CD14-positive monocyte (primary cell): ENCODE measurements around the gene CNBP. TPM values are rescaled to one million over a fixed set of nuclear protein-coding genes. Genes with fewer than 3 reads are reported as not detected.

Source experiments
- DNase-seq, 3 donors: peaks; one replicate each; pipeline ENCODE4 v3.0.0-alpha.2; 2011 to 2022
- H2AFZ ChIP-seq: 2 replicates; pipeline ENCODE4 v1.6.0; 2012; ENCODE audit warnings: mild to moderate bottlenecking, low read depth, low read length, inconsistent platforms; ENCODE audit not compliant: insufficient read depth, poor library complexity, severe bottlenecking
- H3K27ac ChIP-seq, 2 donors: 1 replicate in 1 of 2; 2 replicates in 1 of 2; pipeline ENCODE4 v1.5.1; 2012 to 2013; ENCODE audit warnings: low read length in 2 of 2, control low read depth in 1 of 2, inconsistent platforms in 1 of 2, low read depth in 1 of 2, mild to moderate bottlenecking in 1 of 2
- H3K27me3 ChIP-seq, 2 donors: one replicate each; pipeline versions ENCODE4 v1.6.0 to v1.6.1; 2011 to 2013; ENCODE audit warnings: low read length in 2 of 2; ENCODE audit not compliant: control insufficient read depth in 2 of 2, insufficient read depth in 2 of 2
- H3K36me3 ChIP-seq, 2 donors: replicated peaks in 1 of 2; 1 replicate in 1 of 2; 2 replicates in 1 of 2; pipeline versions ENCODE4 v1.5.1 to v1.6.1; 2012 to 2013; ENCODE audit warnings: low read length in 2 of 2, control low read depth in 1 of 2, inconsistent platforms in 1 of 2, mild to moderate bottlenecking in 1 of 2; ENCODE audit not compliant: insufficient read depth in 2 of 2, control insufficient read depth in 1 of 2
- H3K4me1 ChIP-seq, 2 donors: 1 replicate in 1 of 2; 2 replicates in 1 of 2; pipeline versions ENCODE4 v1.5.1 to v1.6.1; 2012 to 2013; ENCODE audit warnings: low read length in 2 of 2, control low read depth in 1 of 2, inconsistent platforms in 1 of 2, mild to moderate bottlenecking in 1 of 2, moderate library complexity in 1 of 2; ENCODE audit not compliant: insufficient read depth in 2 of 2, control insufficient read depth in 1 of 2
- H3K4me2 ChIP-seq: replicated peaks from 2 replicates; pipeline ENCODE3; 2012; ENCODE audit warnings: low read length, moderate library complexity, mild to moderate bottlenecking; ENCODE audit not compliant: poor library complexity, severe bottlenecking; ENCODE audit errors: extremely low read depth
- H3K4me3 ChIP-seq, 3 experiments: fragments of 200-600 bp in 1 of 3; sonication (generic) in 1 of 3; replicated peaks in 1 of 3; 1 replicate in 2 of 3; 2 replicates in 1 of 3; pipeline ENCODE4 v1.5.1; 2011 to 2013; ENCODE audit warnings: low read length in 3 of 3, mild to moderate bottlenecking in 3 of 3, control low read depth in 2 of 3, low read depth in 2 of 3, inconsistent platforms in 1 of 3, moderate library complexity in 1 of 3
- H3K79me2 ChIP-seq: 2 replicates; pipeline ENCODE4 v1.6.0; 2012; ENCODE audit warnings: mild to moderate bottlenecking, control low read depth, inconsistent platforms, low read length, moderate library complexity; ENCODE audit not compliant: insufficient read depth
- H3K9ac ChIP-seq: 2 replicates; pipeline ENCODE4 v1.6.0; 2017; ENCODE audit warnings: low read length, mild to moderate bottlenecking; ENCODE audit not compliant: insufficient read depth, poor library complexity, severe bottlenecking
- H3K9me3 ChIP-seq, 2 donors: replicated peaks in 1 of 2; 1 replicate in 1 of 2; 2 replicates in 1 of 2; pipeline versions ENCODE4 v1.5.1 to v1.6.1; 2012 to 2013; ENCODE audit warnings: low read length in 2 of 2, control low read depth in 1 of 2; ENCODE audit not compliant: control insufficient read depth in 1 of 2, insufficient read depth in 1 of 2
- H4K20me1 ChIP-seq: 2 replicates; pipeline ENCODE4 v1.6.0; 2012; ENCODE audit warnings: mild to moderate bottlenecking, low read length, control low read depth, moderate library complexity; ENCODE audit not compliant: insufficient read depth
- H3K27ac Mint-ChIP-seq, 7 donors: one replicate each; pipeline ENCODE4 v1.8.0; 2020; ENCODE audit warnings: mild to moderate bottlenecking in 7 of 7, mixed read lengths in 7 of 7, moderate library complexity in 6 of 7, inconsistent platforms in 2 of 7
- H3K27me3 Mint-ChIP-seq, 3 donors: one replicate each; pipeline ENCODE4 v1.8.0; 2021 to 2022; ENCODE audit warnings: low read depth in 3 of 3, mild to moderate bottlenecking in 3 of 3, mixed read lengths in 3 of 3, moderate library complexity in 3 of 3, inconsistent platforms in 1 of 3
- H3K36me3 Mint-ChIP-seq, 2 donors: one replicate each; pipeline ENCODE4 v1.8.0; 2020; ENCODE audit warnings: mixed read lengths in 2 of 2, inconsistent platforms in 1 of 2, mild to moderate bottlenecking in 1 of 2
- H3K4me1 Mint-ChIP-seq: one replicate; pipeline ENCODE4 v1.8.0; 2020; ENCODE audit warnings: mild to moderate bottlenecking, mixed read lengths
- H3K4me3 Mint-ChIP-seq, 2 donors: one replicate each; pipeline ENCODE4 v1.8.0; 2020; ENCODE audit warnings: mild to moderate bottlenecking in 2 of 2, mixed read lengths in 2 of 2, moderate library complexity in 1 of 2
- H3K9me3 Mint-ChIP-seq, 7 donors: one replicate each; pipeline ENCODE4 v1.8.0; 2020 to 2022; ENCODE audit warnings: mixed read lengths in 7 of 7, mild to moderate bottlenecking in 6 of 7, moderate library complexity in 6 of 7, inconsistent platforms in 2 of 7
- CTCF ChIP-seq: fragments of 200-600 bp; IDR thresholded peaks from one replicate; pipeline ENCODE4 v1.8.0; 2022; ENCODE audit warnings: antibody characterized with exemption, mild to moderate bottlenecking
- WGBS: methylation state at CpG from one replicate; pipeline ENCODE4 v1.1.5; 2013; ENCODE audit warnings: missing lambda C conversion rate; ENCODE audit not compliant: insufficient coverage; 5-methylcytosine and 5-hydroxymethylcytosine counted together
- intact Hi-C, 2 donors: fragments of 100-400 bp; cut with micrococcal nuclease; formaldehyde crosslinking; loops; one replicate each; pipeline versions ENCODE4 v1.15.0 to v1.15.1; 2023
- polyA plus RNA-seq, 3 donors: library from polyadenylated mRNA; depleted of rRNA in 1 of 3; unstranded in 2 of 3; stranded (reverse) in 1 of 3; fragments of 300-500 nt in 2 of 3; fragments of >200 nt in 1 of 3; fragmentation: Illumina TruSeq in 2 of 3; gene quantifications; 1 replicate in 2 of 3; 2 replicates in 1 of 3; pipeline ENCODE4 v1.2.3, GENCODE V29; 2012 to 2021

CNBP gene
- polyA plus RNA-seq, 3 donors: 354 to 946 (median 845) TPM

GRCh38 chr3:129226374-129226773 lies 42.7 kb upstream of the CNBP start:
- Mint-ChIP-seq H3K27me3 (peaks cover 0 to 2% (median 0%) of the 10 kb centered on the region in 3 donors), H3K9me3 (peaks cover 0 to 2% (median 0%) of the 10 kb centered on the region in 7 donors), H3K4me3 (peak overlapping the region in 1 of 2 donors; percentile 21), H3K27ac (peak overlapping the region; percentile 98 to 100 (median 99)), H3K36me3 (peaks cover 0 to 2% of the 10 kb centered on the region in 2 donors), H3K4me1 (peaks cover 67% of the 10 kb centered on the region)
- Histone ChIP-seq H3K4me3 (no peak overlapping the region), H3K4me2 (peak overlapping the region; percentile 73), H3K27me3 (no peaks in the 10 kb centered on the region), H3K4me1 (peaks cover 75 to 83% of the 10 kb centered on the region in 2 donors), H3K9ac (peak overlapping the region; percentile 91), H3K27ac (peak overlapping the region; percentile 97 to 100), H3K36me3 (no peaks in the 10 kb centered on the region), H4K20me1 (no peaks in the 10 kb centered on the region), H2AFZ (no peak overlapping the region), H3K9me3 (no peaks in the 10 kb centered on the region), H3K79me2 (peaks cover 11% of the 10 kb centered on the region)
- intact Hi-C loops: loop anchor here in 1 of 2 donors (2.0 kb wide), 1 partner anchor 14 kb away; no protein-coding TSS in a partner anchor
- 0% methylated on average over 3 of the region's 6 CpGs for WGBS
- peak; percentile 84 to 92 (median 86) for DNase-seq
- TF ChIP-seq CTCF: no peak

DNA sequence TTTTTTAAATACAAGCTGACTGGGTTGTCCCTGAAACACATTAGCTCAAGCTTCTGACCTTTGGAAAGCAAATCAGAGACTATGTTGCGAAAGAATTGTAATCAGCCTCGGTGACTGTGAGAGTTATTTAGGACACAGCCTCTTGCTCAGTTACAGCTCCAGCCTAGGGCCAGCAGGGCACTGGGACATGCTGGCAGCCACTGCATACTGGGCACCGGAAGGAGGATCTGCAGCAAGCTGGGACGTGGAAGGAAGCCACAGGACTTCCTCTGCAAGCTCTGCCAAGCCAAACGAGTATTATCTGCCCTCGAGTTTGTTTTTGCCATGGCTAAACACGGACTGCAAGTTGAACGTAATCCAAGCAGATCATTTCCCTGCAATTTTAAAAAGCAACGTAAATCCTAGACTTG lies 41.3 kb upstream of the CNBP start:
- H3K9me3 ChIP-seq: no peaks in the 10 kb centered on the region
- no peaks in the 10 kb centered on the region for H3K36me3 ChIP-seq
- peak overlapping the region in 2 of 3 experiments; percentile 29 to 59 for H3K4me3 ChIP-seq
- H4K20me1 ChIP-seq: no peaks in the 10 kb centered on the region
- peak overlapping the region; percentile 73 for H3K4me2 ChIP-seq
- intact Hi-C loops: no loop called here
- peak overlapping the region; percentile 97 to 100 for H3K27ac ChIP-seq
- no peaks in the 10 kb centered on the region for H3K27me3 ChIP-seq
- peak overlapping the region; percentile 58 to 68 for H3K4me3 Mint-ChIP-seq
- peak overlapping the region; percentile 37 for H3K9ac ChIP-seq
- peak; percentile 91 to 92 (median 92) for DNase-seq
- peaks cover 0 to 2% (median 0%) of the 10 kb centered on the region in 7 donors for H3K9me3 Mint-ChIP-seq
- peaks cover 0 to 2% (median 0%) of the 10 kb centered on the region in 3 donors for H3K27me3 Mint-ChIP-seq
- TF ChIP-seq CTCF: peak; percentile 6
- WGBS: 0% methylated on average over 7 of the region's 9 CpGs
- H3K4me1 ChIP-seq: peaks cover 63 to 72% of the 10 kb centered on the region in 2 donors
- peaks cover 0 to 2% of the 10 kb centered on the region in 2 donors for H3K36me3 Mint-ChIP-seq
- peaks cover 11% of the 10 kb centered on the region for H3K79me2 ChIP-seq
- peaks cover 57% of the 10 kb centered on the region for H3K4me1 Mint-ChIP-seq
- peak overlapping the region; percentile 98 to 100 (median 99) for H3K27ac Mint-ChIP-seq
- no peak overlapping the region for H2AFZ ChIP-seq
